Thyroid gland (tissue), 4 donors: Measurements from ENCODE around the gene KLF14. TPM values are rescaled to one million over a fixed set of nuclear protein-coding genes. Genes with fewer than 3 reads are reported as not detected.
A peak's percentile ranks its signal among the peaks of the same experiment; 100 is the strongest.
"Not testable (repeated sequence)": the region's sequence is repeated elsewhere in the genome, so short reads cannot be mapped to it uniquely, and the experiment has no call there.

ENCODE experiments used
- DNase-seq, 2 donors: peaks; one replicate each; pipeline ENCODE4 v3.0.0-alpha.2; 2019
- H3K27ac ChIP-seq, 3 donors: fragments of 200-600 bp; sonication (generic); 1 replicate in 2 of 3; 2 replicates in 1 of 3; pipeline ENCODE4 v1.5.1; 2016 to 2019; ENCODE audit warnings: mild to moderate bottlenecking in 1 of 3, moderate library complexity in 1 of 3
- H3K27me3 ChIP-seq: fragments of 200-600 bp; sonication (generic); one replicate; pipeline ENCODE4 v1.5.1; 2019
- H3K36me3 ChIP-seq, 2 donors: fragments of 200-600 bp; sonication (generic); one replicate each; pipeline ENCODE4 v1.5.1; 2016 to 2019
- H3K4me1 ChIP-seq, 2 donors: fragments of 200-600 bp; sonication (generic); one replicate each; pipeline ENCODE4 v1.5.1; 2017 to 2019
- H3K4me3 ChIP-seq, 3 donors: fragments of 200-600 bp; sonication (generic); replicated peaks in 1 of 3; 1 replicate in 2 of 3; 2 replicates in 1 of 3; pipeline ENCODE4 v1.5.1; 2016; ENCODE audit warnings: mild to moderate bottlenecking in 1 of 3
- H3K9me3 ChIP-seq: fragments of 200-600 bp; sonication (generic); one replicate; pipeline ENCODE4 v1.5.1; 2017
- CTCF ChIP-seq, 6 experiments: fragments of 200-600 bp in 3 of 6; fragments of 450-650 bp in 3 of 6; sonication (generic) in 3 of 6; IDR thresholded peaks; one replicate each; pipeline ENCODE4 v1.5.1; 2016 to 2019; ENCODE audit warnings: antibody characterized with exemption in 6 of 6, mild to moderate bottlenecking in 2 of 6, inconsistent platforms in 1 of 6, moderate library complexity in 1 of 6
- POLR2A ChIP-seq, 2 donors: fragments of 450-650 bp; IDR thresholded peaks; one replicate each; pipeline ENCODE4 v1.6.1; 2017; ENCODE audit warnings: antibody characterized with exemption in 2 of 2, mild to moderate bottlenecking in 2 of 2, moderate library complexity in 1 of 2
- WGBS, 2 donors: methylation state at CpG; one replicate each; pipeline ENCODE4 v1.1.5; 2017; 5-methylcytosine and 5-hydroxymethylcytosine counted together
- intact Hi-C: fragments of 100-400 bp; cut with DNase I; formaldehyde crosslinking; loops from one replicate; pipeline ENCODE4 v1.15.1; 2023
- total RNA-seq, 4 donors: library from RNA; depleted of rRNA; stranded (reverse); fragments of >200 nt; gene quantifications; one replicate each; pipeline ENCODE4 v1.2.3, GENCODE V29; 2016

KLF14 gene
- total RNA-seq, 4 donors from 2014 or later: not detected

- WGBS, 2 donors: 97 to 98% methylated on average over 1 of the region's 1 CpG
These were observed 33.2 kb downstream of the KLF14 start for GRCh38 chr7:130700760-130701159.

GRCh38 chr7:130699686-130700085, 34.3 kb downstream of the KLF14 start:
- no peak overlapping the region for H3K4me3 ChIP-seq
- WGBS, 2 donors: 59 to 66% methylated on average over 4 of the region's 4 CpGs
- intact Hi-C loops: no loop called here
- H3K4me1 ChIP-seq: no peaks in the 10 kb centered on the region
- H3K27me3 ChIP-seq: no peaks in the 10 kb centered on the region
- no peaks in the 10 kb centered on the region for H3K9me3 ChIP-seq
- H3K36me3 ChIP-seq: no peaks in the 10 kb centered on the region
- DNase-seq: no peak
- no peak overlapping the region for H3K27ac ChIP-seq
- no peak for TF ChIP-seq POLR2A (IDR thresholded peaks at IDR 0.05)
- TF ChIP-seq CTCF (IDR thresholded peaks at IDR 0.05): no peak

More at GRCh38 chr7:130700760-130701159, 33.2 kb downstream of the KLF14 start:
- Histone ChIP-seq H3K36me3 (no peaks in the 10 kb centered on the region), H3K4me1 (no peaks in the 10 kb centered on the region), H3K9me3 (no peaks in the 10 kb centered on the region), H3K27me3 (no peaks in the 10 kb centered on the region), H3K4me3 (no peak overlapping the region), H3K27ac (no peak overlapping the region)
- TF ChIP-seq POLR2A (IDR thresholded peaks at IDR 0.05): no peak
- TF ChIP-seq CTCF (IDR thresholded peaks at IDR 0.05): no peak
- no peak for DNase-seq
- intact Hi-C loops: no loop called here

GRCh38 chr7:130697820-130698219, 36.2 kb downstream of the KLF14 start:
- H3K36me3 ChIP-seq: no peaks in the 10 kb centered on the region
- H3K4me1 ChIP-seq: no peaks in the 10 kb centered on the region
- DNase-seq: no peak
- H3K27me3 ChIP-seq: no peaks in the 10 kb centered on the region
- no peak overlapping the region for H3K27ac ChIP-seq
- H3K4me3 ChIP-seq: no peak overlapping the region
- H3K9me3 ChIP-seq: no peaks in the 10 kb centered on the region
- TF ChIP-seq POLR2A (IDR thresholded peaks at IDR 0.05) (no peak), CTCF (IDR thresholded peaks at IDR 0.05) (no peak)
- intact Hi-C loops: no loop called here
- 81 to 84% methylated on average over 2 of the region's 2 CpGs for WGBS, 2 donors

- intact Hi-C loops: no loop called here
- Histone ChIP-seq H3K4me1 (no peaks in the 10 kb centered on the region), H3K27ac (no peak overlapping the region), H3K4me3 (no peak overlapping the region), H3K27me3 (no peaks in the 10 kb centered on the region), H3K9me3 (no peaks in the 10 kb centered on the region), H3K36me3 (no peaks in the 10 kb centered on the region)
- no peak for DNase-seq
- WGBS, 2 donors: 53 to 63% methylated on average over 2 of the region's 2 CpGs
- TF ChIP-seq POLR2A (IDR thresholded peaks at IDR 0.05) (no peak), CTCF (IDR thresholded peaks at IDR 0.05) (peak in 3 of 6 experiments; percentile 34 to 56 (median 53))
These were observed 38.2 kb downstream of the KLF14 start for GRCh38 chr7:130695840-130696239.

- H3K4me3 ChIP-seq, intact Hi-C loops, H3K36me3 ChIP-seq, H3K27ac ChIP-seq, H3K9me3 ChIP-seq, H3K4me1 ChIP-seq, H3K27me3 ChIP-seq, DNase-seq: not testable (repeated sequence)
- 90% methylated on average over 1 of the region's 1 CpG for WGBS, 2 donors
These were observed 41.6 kb downstream of the KLF14 start for GRCh38 chr7:130692396-130692795.

GRCh38 chr7:130689683-130690082, 44.3 kb downstream of the KLF14 start:
- TF ChIP-seq POLR2A (IDR thresholded peaks at IDR 0.05) (no peak), CTCF (IDR thresholded peaks at IDR 0.05) (no peak)
- Histone ChIP-seq H3K4me3 (no peak overlapping the region), H3K4me1 (no peaks in the 10 kb centered on the region), H3K27ac (no peak overlapping the region), H3K36me3 (no peaks in the 10 kb centered on the region), H3K27me3 (no peaks in the 10 kb centered on the region), H3K9me3 (no peaks in the 10 kb centered on the region)
- intact Hi-C loops: no loop called here
- 83 to 94% methylated on average over 1 of the region's 1 CpG for WGBS, 2 donors
- DNase-seq: no peak
